Smooth muscle cell (in vitro differentiated cells): ENCODE results near the gene DNAH9. TPM values are rescaled to one million over a fixed set of nuclear protein-coding genes. Genes with fewer than 3 reads are reported as not detected.

ENCODE experiments used
- DNase-seq: peaks from one replicate; lab custom pipeline; 2025; ENCODE audit not compliant: unreplicated experiment; lab: John Stamatoyannopoulos, UW
- H2AFZ ChIP-seq: fragments of 200-600 bp; sonication (generic); 2 replicates; pipeline ENCODE4 v1.6.0; 2016; ENCODE audit warnings: antibody characterized with exemption, low read depth, mild to moderate bottlenecking
- H3F3A ChIP-seq: fragments of 200-600 bp; sonication (generic); 2 replicates; pipeline ENCODE4 v1.6.0; 2017; ENCODE audit warnings: antibody characterized with exemption, low read depth
- H3K27ac ChIP-seq: fragments of 200-600 bp; sonication (generic); 2 replicates; pipeline ENCODE4 v1.5.1; 2016; ENCODE audit warnings: low read depth, mild to moderate bottlenecking
- H3K27me3 ChIP-seq: fragments of 200-600 bp; sonication (generic); 2 replicates; pipeline ENCODE4 v1.6.1; 2016; ENCODE audit warnings: low read depth, mild to moderate bottlenecking
- H3K36me3 ChIP-seq: fragments of 200-600 bp; sonication (generic); 2 replicates; pipeline ENCODE4 v1.5.1; 2016; ENCODE audit warnings: low read depth
- H3K4me1 ChIP-seq: fragments of 200-600 bp; sonication (generic); 2 replicates; pipeline ENCODE4 v1.5.1; 2016; ENCODE audit warnings: low read depth
- H3K4me2 ChIP-seq: fragments of 200-600 bp; sonication (generic); 2 replicates; pipeline ENCODE4 v1.6.0; 2016; ENCODE audit warnings: mild to moderate bottlenecking
- H3K4me3 ChIP-seq: fragments of 200-600 bp; sonication (generic); 2 replicates; pipeline ENCODE4 v1.5.1; 2016; ENCODE audit warnings: mild to moderate bottlenecking
- H3K79me2 ChIP-seq: fragments of 200-600 bp; sonication (generic); 2 replicates; pipeline ENCODE4 v1.6.0; 2016; ENCODE audit warnings: low read depth, mild to moderate bottlenecking
- H3K9ac ChIP-seq: fragments of 200-600 bp; sonication (generic); 2 replicates; pipeline ENCODE4 v1.6.0; 2016; ENCODE audit warnings: low read depth
- H3K9me3 ChIP-seq: fragments of 200-600 bp; sonication (generic); replicated peaks from 2 replicates; pipeline ENCODE4 v1.5.1; 2016; ENCODE audit warnings: low read depth
- H4K20me1 ChIP-seq: fragments of 200-600 bp; sonication (generic); 2 replicates; pipeline ENCODE4 v1.6.0; 2016; ENCODE audit warnings: low read depth
- WGBS: methylation state at CpG from one replicate; pipeline ENCODE4 v1.1.7; 2016; ENCODE audit warnings: low lambda C conversion rate; 5-methylcytosine and 5-hydroxymethylcytosine counted together
- polyA plus RNA-seq: library from polyadenylated mRNA; unstranded; fragments of >200 nt; fragmentation: Nextera tagmentation; extraction: Ambion mirVana; gene quantifications from 2 replicates; pipeline ENCODE4 v1.2.1, GENCODE V29; 2016
- total RNA-seq: library from RNA; depleted of rRNA; stranded (reverse); fragments of >200 nt; gene quantifications from 2 replicates; pipeline ENCODE4 v1.2.3, GENCODE V29; 2014
- TF ChIP-seq, protein P1 (sequence below): fragments of 200-600 bp; sonication (generic); IDR thresholded peaks from 2 replicates; pipeline ENCODE4 v1.5.1; 2017; ENCODE audit warnings: borderline replicate concordance, mild to moderate bottlenecking, antibody characterized with exemption; ENCODE audit not compliant: insufficient read depth, poor library complexity, severe bottlenecking

Gene DNAH9
- total and polyA plus RNA-seq, 2 experiments from 2014 or later: 0.30 to 0.49 TPM

- Histone ChIP-seq H3K4me1 (no peaks in the 10 kb centered on the region), H4K20me1 (no peaks in the 10 kb centered on the region), H3K9me3 (no peaks in the 10 kb centered on the region), H3K4me2 (no peak overlapping the region), H3K27me3 (no peaks in the 10 kb centered on the region), H2AFZ (no peak overlapping the region), H3K27ac (no peak overlapping the region), H3K9ac (no peak overlapping the region), H3K4me3 (no peak overlapping the region), H3F3A (no peaks in the 10 kb centered on the region), H3K79me2 (no peaks in the 10 kb centered on the region), H3K36me3 (no peaks in the 10 kb centered on the region)
- no peak for DNase-seq
- TF ChIP-seq, protein P1, sequence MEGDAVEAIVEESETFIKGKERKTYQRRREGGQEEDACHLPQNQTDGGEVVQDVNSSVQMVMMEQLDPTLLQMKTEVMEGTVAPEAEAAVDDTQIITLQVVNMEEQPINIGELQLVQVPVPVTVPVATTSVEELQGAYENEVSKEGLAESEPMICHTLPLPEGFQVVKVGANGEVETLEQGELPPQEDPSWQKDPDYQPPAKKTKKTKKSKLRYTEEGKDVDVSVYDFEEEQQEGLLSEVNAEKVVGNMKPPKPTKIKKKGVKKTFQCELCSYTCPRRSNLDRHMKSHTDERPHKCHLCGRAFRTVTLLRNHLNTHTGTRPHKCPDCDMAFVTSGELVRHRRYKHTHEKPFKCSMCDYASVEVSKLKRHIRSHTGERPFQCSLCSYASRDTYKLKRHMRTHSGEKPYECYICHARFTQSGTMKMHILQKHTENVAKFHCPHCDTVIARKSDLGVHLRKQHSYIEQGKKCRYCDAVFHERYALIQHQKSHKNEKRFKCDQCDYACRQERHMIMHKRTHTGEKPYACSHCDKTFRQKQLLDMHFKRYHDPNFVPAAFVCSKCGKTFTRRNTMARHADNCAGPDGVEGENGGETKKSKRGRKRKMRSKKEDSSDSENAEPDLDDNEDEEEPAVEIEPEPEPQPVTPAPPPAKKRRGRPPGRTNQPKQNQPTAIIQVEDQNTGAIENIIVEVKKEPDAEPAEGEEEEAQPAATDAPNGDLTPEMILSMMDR: no peak
- 76% methylated on average over 8 of the region's 8 CpGs for WGBS
Observed at GRCh38 chr17:11618861-11619566, 20.7 kb downstream of the DNAH9 start.

GRCh38 chr17:11622492-11622891 lies 24.2 kb downstream of the DNAH9 start:
- Histone ChIP-seq H3K9ac (no peak overlapping the region), H3K36me3 (no peaks in the 10 kb centered on the region), H3K9me3 (no peaks in the 10 kb centered on the region), H3K4me1 (no peaks in the 10 kb centered on the region), H3K27ac (no peak overlapping the region), H2AFZ (no peak overlapping the region), H3F3A (no peaks in the 10 kb centered on the region), H4K20me1 (no peaks in the 10 kb centered on the region), H3K79me2 (no peaks in the 10 kb centered on the region), H3K27me3 (peaks cover 9% of the 10 kb centered on the region), H3K4me2 (no peak overlapping the region), H3K4me3 (no peak overlapping the region)
- DNase-seq: no peak
- TF ChIP-seq, protein P1: no peak
- 80% methylated on average over 5 of the region's 5 CpGs for WGBS

- Histone ChIP-seq H3K4me1 (no peaks in the 10 kb centered on the region), H3F3A (no peaks in the 10 kb centered on the region), H3K36me3 (no peaks in the 10 kb centered on the region), H2AFZ (no peak overlapping the region), H4K20me1 (no peaks in the 10 kb centered on the region), H3K27ac (no peak overlapping the region), H3K4me3 (no peak overlapping the region), H3K4me2 (no peak overlapping the region), H3K9me3 (no peaks in the 10 kb centered on the region), H3K9ac (no peak overlapping the region), H3K27me3 (peaks cover 9% of the 10 kb centered on the region), H3K79me2 (no peaks in the 10 kb centered on the region)
- no peak for DNase-seq
- TF ChIP-seq, protein P1: no peak
- WGBS: 85% methylated on average over 6 of the region's 6 CpGs
Observed at GRCh38 chr17:11624976-11625375, 26.7 kb downstream of the DNAH9 start.

DNA sequence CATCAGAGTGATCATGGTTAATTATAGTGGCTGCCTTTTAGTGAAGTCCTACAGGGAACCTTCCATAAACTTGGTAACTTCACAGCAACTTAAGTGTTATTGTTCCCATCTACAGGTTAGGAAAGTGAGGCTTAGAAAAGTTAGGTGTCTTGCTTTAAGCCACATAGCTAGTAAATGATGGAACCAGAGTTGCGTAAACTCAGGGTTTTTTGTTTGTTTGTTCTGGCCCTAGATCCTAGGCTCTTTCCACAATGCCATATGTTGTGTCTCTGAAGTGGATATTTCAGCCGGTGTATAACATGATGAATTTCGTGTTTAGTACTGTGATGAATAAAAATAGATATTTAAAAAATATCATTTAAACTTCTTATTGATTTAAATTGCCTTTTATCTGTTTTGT lies 27.6 kb downstream of the DNAH9 start:
- TF ChIP-seq, protein P1: no peak
- H2AFZ ChIP-seq: no peak overlapping the region
- no peak overlapping the region for H3K4me2 ChIP-seq
- H3K9ac ChIP-seq: no peak overlapping the region
- peaks cover 9% of the 10 kb centered on the region for H3K27me3 ChIP-seq
- H3K9me3 ChIP-seq: no peaks in the 10 kb centered on the region
- no peak overlapping the region for H3K4me3 ChIP-seq
- H3K4me1 ChIP-seq: no peaks in the 10 kb centered on the region
- H3F3A ChIP-seq: no peaks in the 10 kb centered on the region
- DNase-seq: no peak
- no peaks in the 10 kb centered on the region for H4K20me1 ChIP-seq
- H3K79me2 ChIP-seq: no peaks in the 10 kb centered on the region
- WGBS: 85% methylated on average over 3 of the region's 3 CpGs
- H3K27ac ChIP-seq: no peak overlapping the region
- no peaks in the 10 kb centered on the region for H3K36me3 ChIP-seq
